T-helper 22 cell (primary cell): ENCODE measurements around the gene MAMDC4.

Experiments used
- DNase-seq: peaks from one replicate; pipeline ENCODE4 v3.0.0-alpha.2; 2020; ENCODE audit warnings: low read depth

The MAMDC4 gene

GRCh38 chr9:136890661-136891060, 38.5 kb downstream of the MAMDC4 start:
- no peak for DNase-seq

GRCh38 chr9:136896027-136896426, 43.9 kb downstream of the MAMDC4 start:
- DNase-seq = no peak

GRCh38 chr9:136898483-136899100, 46.4 kb downstream of the MAMDC4 start:
- DNase-seq = no peak

- no peak for DNase-seq
These were observed 47.0 kb downstream of the MAMDC4 start for GRCh38 chr9:136899196-136899595.

- no peak for DNase-seq
These were observed 48.4 kb downstream of the MAMDC4 start for GRCh38 chr9:136900556-136900955.

- DNase-seq = no peak
These were observed 48.9 kb downstream of the MAMDC4 start for GRCh38 chr9:136900988-136901515.

- peak; percentile 68 for DNase-seq
These were observed 49.5 kb downstream of the MAMDC4 start for GRCh38 chr9:136901516-136902258.

- DNase-seq = peak; percentile 89
These were observed 50.2 kb downstream of the MAMDC4 start for GRCh38 chr9:136902259-136902821.

- DNase-seq = no peak
These were observed 51.0 kb downstream of the MAMDC4 start for GRCh38 chr9:136903041-136903554.

- DNase-seq = no peak
These were observed 54.1 kb downstream of the MAMDC4 start for GRCh38 chr9:136906266-136906665.

- no peak for DNase-seq
These were observed 55.1 kb downstream of the MAMDC4 start for GRCh38 chr9:136907011-136907914.
